ENCODE data around the gene TEPSIN. TPM values are rescaled to one million over a fixed set of nuclear protein-coding genes. Genes with fewer than 3 reads are reported as not detected.

Gene TEPSIN
- total RNA-seq, 1 experiment from 2014 or later: 38.8 TPM

GRCh38 chr17:81282876-81283275, 44.0 kb upstream of the TEPSIN start:
- Histone ChIP-seq H3K9me3 (ENCODE audit: control insufficient read depth, low read depth, low read length) (no peaks in the 10 kb centered on the region), H4K5ac (ENCODE audit: insufficient read length, low read depth, low read length) (no peak overlapping the region), H4K20me1 (ENCODE audit: control insufficient read depth, insufficient read depth, insufficient read length) (no peaks in the 10 kb centered on the region), H3K79me1 (ENCODE audit: insufficient read depth, low read depth, low read length, poor library complexity, severe bottlenecking) (peaks cover 3% of the 10 kb centered on the region), H3K23me2 (ENCODE audit: insufficient read length, low read depth, low read length, poor library complexity, severe bottlenecking) (no peaks in the 10 kb centered on the region), H4K8ac (replicated peaks; ENCODE audit: insufficient read length, low read depth, low read length) (no peak overlapping the region), H3K27ac (ENCODE audit: insufficient read length, low read depth, low read length) (no peak overlapping the region), H2BK12ac (ENCODE audit: insufficient read length, low read depth, low read length) (no peak overlapping the region), H2AFZ (ENCODE audit: low read length) (no peak overlapping the region), H2BK15ac (ENCODE audit: low read depth, low read length) (no peak overlapping the region), H2AK5ac (ENCODE audit: insufficient read length, low read length) (no peak overlapping the region), H2BK20ac (ENCODE audit: low read depth, low read length, poor library complexity, severe bottlenecking) (no peak overlapping the region), H3K79me2 (ENCODE audit: insufficient read depth, low read length) (no peaks in the 10 kb centered on the region; the same call in 1 of the 2 replicates), H3K4ac (ENCODE audit: low read depth, low read length) (no peak overlapping the region), H3K4me2 (ENCODE audit: insufficient read depth, insufficient read length, low read length) (no peak overlapping the region), H3K18ac (ENCODE audit: insufficient read length, low read depth, low read length) (no peak overlapping the region), H4K91ac (ENCODE audit: insufficient read length, low read depth, low read length) (no peak overlapping the region), H2BK120ac (ENCODE audit: low read depth, low read length, poor library complexity, severe bottlenecking) (no peak overlapping the region), H3K4me1 (ENCODE audit: insufficient read depth, low read length) (no peaks in the 10 kb centered on the region), H3K9ac (ENCODE audit: extremely low read depth, insufficient read length, low read length) (no peak overlapping the region), H3T11ph (ENCODE audit: low read length) (no peak overlapping the region), H3K56ac (ENCODE audit: insufficient read length, low read depth, low read length) (no peak overlapping the region), H2BK5ac (ENCODE audit: insufficient read length, low read length) (no peak overlapping the region), H3K14ac (ENCODE audit: insufficient read depth, low read length) (no peak overlapping the region), H3K23ac (ENCODE audit: insufficient read length, low read depth, low read length) (no peak overlapping the region), H3K27me3 (ENCODE audit: insufficient read depth, low read length) (no peaks in the 10 kb centered on the region)
- Mint-ChIP-seq H3K36me3 (ENCODE audit: insufficient read depth in 1 of 3, low read depth in 3 of 3) (peaks cover 5 to 30% (median 13%) of the 10 kb centered on the region in 3 experiments; a peak in 6 of 7 replicates), H3K9me3 (no peaks in the 10 kb centered on the region), H3K4me1 (peaks cover 2 to 7% of the 10 kb centered on the region in 2 experiments; a peak in 3 of 4 replicates), H3K4me3 (no peak overlapping the region), H3K27me3 (ENCODE audit: low read depth) (no peaks in the 10 kb centered on the region), H3K27ac (no peak overlapping the region)
- no peak for DNase-seq
- WGBS (ENCODE audit: extremely low coverage, insufficient read length, low lambda C conversion rate): no CpG with 5 or more reads among the region's 16 CpGs
- no peak for TF ChIP-seq CTCF (conservative IDR thresholded peaks at IDR 0.05)
